Adrenal gland (tissue), 5 donors: ENCODE data around the gene SAV1.

Experiments
- POLR2A ChIP-seq, 2 donors: fragments of 450-650 bp; IDR thresholded peaks; one replicate each; pipeline ENCODE4 v1.6.1; 2017; ENCODE audit warnings: antibody characterized with exemption in 2 of 2, mild to moderate bottlenecking in 2 of 2, moderate library complexity in 1 of 2
- TF ChIP-seq, protein P1 (sequence below), 6 experiments: fragments of 450-650 bp in 4 of 6; fragments of 200-600 bp in 2 of 6; sonication (generic) in 1 of 6; IDR thresholded peaks; 1 replicate in 5 of 6; 2 replicates in 1 of 6; pipeline versions ENCODE4 v1.5.1 to v1.8.0; 2016 to 2021; ENCODE audit warnings: antibody characterized with exemption in 6 of 6, mild to moderate bottlenecking in 2 of 6, moderate library complexity in 1 of 6
- donor health status: DM: no; HTN: no; CAD: no.

DNA sequence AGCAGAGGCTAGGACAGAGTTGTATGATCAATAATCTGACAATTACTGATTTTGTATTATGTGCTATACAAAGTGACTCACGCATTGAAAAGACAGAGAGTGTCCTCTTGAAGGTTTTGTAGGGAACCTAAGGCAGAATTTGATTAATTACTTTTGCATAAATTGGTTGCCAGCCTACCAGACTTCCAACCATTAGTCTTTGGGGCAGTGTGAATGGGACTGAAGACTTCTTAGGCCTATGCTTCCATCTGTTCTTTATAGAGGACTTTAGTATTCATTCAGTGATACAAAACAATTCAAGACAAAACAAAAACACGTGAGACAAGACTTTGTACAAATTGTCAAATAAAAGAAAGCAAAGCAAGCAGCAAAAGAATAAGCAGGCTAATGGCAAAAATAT lies 61.6 kb downstream of the SAV1 start:
- TF ChIP-seq, protein P1, sequence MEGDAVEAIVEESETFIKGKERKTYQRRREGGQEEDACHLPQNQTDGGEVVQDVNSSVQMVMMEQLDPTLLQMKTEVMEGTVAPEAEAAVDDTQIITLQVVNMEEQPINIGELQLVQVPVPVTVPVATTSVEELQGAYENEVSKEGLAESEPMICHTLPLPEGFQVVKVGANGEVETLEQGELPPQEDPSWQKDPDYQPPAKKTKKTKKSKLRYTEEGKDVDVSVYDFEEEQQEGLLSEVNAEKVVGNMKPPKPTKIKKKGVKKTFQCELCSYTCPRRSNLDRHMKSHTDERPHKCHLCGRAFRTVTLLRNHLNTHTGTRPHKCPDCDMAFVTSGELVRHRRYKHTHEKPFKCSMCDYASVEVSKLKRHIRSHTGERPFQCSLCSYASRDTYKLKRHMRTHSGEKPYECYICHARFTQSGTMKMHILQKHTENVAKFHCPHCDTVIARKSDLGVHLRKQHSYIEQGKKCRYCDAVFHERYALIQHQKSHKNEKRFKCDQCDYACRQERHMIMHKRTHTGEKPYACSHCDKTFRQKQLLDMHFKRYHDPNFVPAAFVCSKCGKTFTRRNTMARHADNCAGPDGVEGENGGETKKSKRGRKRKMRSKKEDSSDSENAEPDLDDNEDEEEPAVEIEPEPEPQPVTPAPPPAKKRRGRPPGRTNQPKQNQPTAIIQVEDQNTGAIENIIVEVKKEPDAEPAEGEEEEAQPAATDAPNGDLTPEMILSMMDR (IDR thresholded peaks at IDR 0.05): no peak
- TF ChIP-seq POLR2A (IDR thresholded peaks at IDR 0.05): no peak
